ENCODE results near the gene BEST3.

The BEST3 gene

GRCh38 chr12:69698769-69699540 is at the start of gene BEST3:
BEST3 (minus strand) TSS chr12:69699303; CDS start chr12:69697798, 1,505 bp downstream.
- DNase-seq (ENCODE audit: low read depth), result no peak
- H3K4me3 ChIP-seq (ENCODE audit: low read length), result no peak within 1 kb of the TSS
- H3K9me3 ChIP-seq (ENCODE audit: control insufficient read depth, low read length), result no peaks in the 10 kb centered on the region
- H3K4me1 ChIP-seq (ENCODE audit: control insufficient read depth, insufficient read depth, low read length), result no peaks in the 10 kb centered on the region
- H3K27me3 ChIP-seq (replicated peaks; ENCODE audit: control insufficient read depth, insufficient read depth, low read length), result no peaks in the 10 kb centered on the region
- no peak within 1 kb of the TSS for H3K9ac ChIP-seq (ENCODE audit: low read length)
- H3K36me3 ChIP-seq (ENCODE audit: control insufficient read depth, insufficient read depth, low read length, severe bottlenecking), result no peaks in the 10 kb centered on the region

GRCh38 chr12:69744109-69744508 is 45.0 kb upstream of the BEST3 start:
- no peaks in the 10 kb centered on the region for H3K27me3 ChIP-seq (replicated peaks; ENCODE audit: control insufficient read depth, insufficient read depth, low read length)
- DNase-seq (ENCODE audit: low read depth), result no peak
- no peak overlapping the region for H3K4me3 ChIP-seq (ENCODE audit: low read length)
- H3K9me3 ChIP-seq (ENCODE audit: control insufficient read depth, low read length), result no peaks in the 10 kb centered on the region
- H3K36me3 ChIP-seq (ENCODE audit: control insufficient read depth, insufficient read depth, low read length, severe bottlenecking), result no peaks in the 10 kb centered on the region
- H3K9ac ChIP-seq (ENCODE audit: low read length), result no peak overlapping the region
- H3K4me1 ChIP-seq (ENCODE audit: control insufficient read depth, insufficient read depth, low read length), result no peaks in the 10 kb centered on the region

GRCh38 chr12:69739287-69740191 is 40.4 kb upstream of the BEST3 start:
- peak overlapping the region; percentile 68 for H3K9ac ChIP-seq (ENCODE audit: low read length)
- peak; percentile 53 for DNase-seq (ENCODE audit: low read depth)
- H3K9me3 ChIP-seq (ENCODE audit: control insufficient read depth, low read length), result no peaks in the 10 kb centered on the region
- H3K4me1 ChIP-seq (ENCODE audit: control insufficient read depth, insufficient read depth, low read length), result no peaks in the 10 kb centered on the region
- no peaks in the 10 kb centered on the region for H3K36me3 ChIP-seq (ENCODE audit: control insufficient read depth, insufficient read depth, low read length, severe bottlenecking)
- H3K27me3 ChIP-seq (replicated peaks; ENCODE audit: control insufficient read depth, insufficient read depth, low read length), result no peaks in the 10 kb centered on the region
- H3K4me3 ChIP-seq (ENCODE audit: low read length), result peak overlapping the region; percentile 93

DNA sequence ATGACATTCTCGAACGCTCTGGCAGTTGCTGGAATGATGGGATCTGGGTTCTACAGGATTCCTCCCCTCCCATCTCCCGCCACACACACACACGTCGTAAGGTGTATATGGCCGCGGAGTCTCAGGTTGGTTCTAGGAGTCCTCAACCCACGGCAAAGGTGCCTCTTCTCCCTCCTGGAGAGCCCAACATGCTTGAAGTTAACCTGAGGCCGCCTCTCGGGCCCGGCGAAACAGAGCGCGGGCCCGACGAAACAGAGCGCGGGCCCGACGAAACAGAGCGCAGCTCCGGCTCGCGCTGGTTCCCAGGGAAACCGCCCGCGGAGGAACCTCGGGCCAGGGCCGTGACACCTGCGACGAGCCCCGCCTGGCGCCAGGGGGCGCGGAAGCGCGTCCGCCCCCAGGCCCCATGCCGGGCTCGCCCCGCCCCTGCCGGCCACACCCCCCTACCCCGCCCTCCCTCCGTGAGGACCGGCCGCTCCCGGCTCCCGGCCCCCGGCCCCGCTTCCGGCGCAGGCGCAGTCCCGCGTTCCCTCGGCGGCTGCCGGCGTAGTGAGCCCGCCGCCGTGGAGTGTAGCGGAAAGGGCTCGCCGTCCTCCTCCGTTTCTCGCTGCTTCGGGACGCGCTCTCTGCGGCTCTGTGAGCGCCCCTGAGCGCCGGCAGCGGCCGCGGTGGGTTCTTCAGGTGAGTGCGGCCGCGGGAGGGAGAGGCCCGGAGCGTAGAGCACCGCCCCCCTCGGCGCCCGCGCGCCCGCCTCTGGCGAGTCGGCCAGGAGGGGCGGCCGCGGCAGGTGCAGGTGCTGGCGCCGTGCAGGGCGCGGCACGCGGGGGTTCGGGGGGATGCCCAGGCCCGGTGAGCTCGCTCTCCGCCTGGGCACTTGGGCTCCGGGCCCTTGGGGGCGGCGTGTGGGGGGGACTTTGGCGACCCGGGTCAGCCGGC is 39.5 kb upstream of the BEST3 start, which contains the start of gene RAB3IP:
Gene RAB3IP, plus strand, starts transcription at position 510 of the 936 bp plus-strand sequence. CDS start 16,549 bp downstream, outside the sequence.
- H3K27me3 ChIP-seq (replicated peaks; ENCODE audit: control insufficient read depth, insufficient read depth, low read length), result no peaks in the 10 kb centered on the region
- peak within 1 kb of the TSS; percentile 93 for H3K4me3 ChIP-seq (ENCODE audit: low read length)
- peak within 1 kb of the TSS; percentile 68 for H3K9ac ChIP-seq (ENCODE audit: low read length)
- peak; percentile 92 for DNase-seq (ENCODE audit: low read depth)
- no peaks in the 10 kb centered on the region for H3K36me3 ChIP-seq (ENCODE audit: control insufficient read depth, insufficient read depth, low read length, severe bottlenecking)
- no peaks in the 10 kb centered on the region for H3K4me1 ChIP-seq (ENCODE audit: control insufficient read depth, insufficient read depth, low read length)
- H3K9me3 ChIP-seq (ENCODE audit: control insufficient read depth, low read length), result no peaks in the 10 kb centered on the region

- H3K9me3 ChIP-seq (ENCODE audit: control insufficient read depth, low read length), result no peaks in the 10 kb centered on the region
- no peak for DNase-seq (ENCODE audit: low read depth)
- H3K4me3 ChIP-seq (ENCODE audit: low read length), result no peak overlapping the region
- H3K27me3 ChIP-seq (replicated peaks; ENCODE audit: control insufficient read depth, insufficient read depth, low read length), result no peaks in the 10 kb centered on the region
- no peaks in the 10 kb centered on the region for H3K4me1 ChIP-seq (ENCODE audit: control insufficient read depth, insufficient read depth, low read length)
- no peaks in the 10 kb centered on the region for H3K36me3 ChIP-seq (ENCODE audit: control insufficient read depth, insufficient read depth, low read length, severe bottlenecking)
- H3K9ac ChIP-seq (ENCODE audit: low read length), result no peak overlapping the region
Measured at GRCh38 chr12:69733638-69734037, 34.5 kb upstream of the BEST3 start.

DNA sequence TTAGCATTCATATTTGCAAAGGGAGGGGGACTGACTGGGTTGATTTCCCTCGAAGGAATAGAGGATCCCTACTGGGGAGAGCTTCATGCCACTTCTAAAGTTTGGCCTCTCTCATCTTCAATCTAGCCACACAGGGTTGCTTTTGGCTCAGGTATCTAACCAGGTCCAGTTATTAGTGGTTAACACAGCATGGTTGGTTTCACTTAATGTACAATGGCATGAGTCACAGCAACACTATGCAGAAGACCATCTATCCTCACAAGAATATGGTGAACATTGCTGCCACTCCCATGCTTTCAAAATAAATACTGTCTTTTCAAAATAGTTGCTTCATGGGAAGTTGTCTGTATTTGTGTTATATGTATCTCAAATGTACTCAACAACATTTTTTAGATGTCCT is 33.0 kb upstream of the BEST3 start:
- Histone ChIP-seq H3K4me1 (ENCODE audit: control insufficient read depth, insufficient read depth, low read length) (peaks cover 6% of the 10 kb centered on the region), H3K4me3 (ENCODE audit: low read length) (no peak overlapping the region), H3K27me3 (replicated peaks; ENCODE audit: control insufficient read depth, insufficient read depth, low read length) (no peaks in the 10 kb centered on the region), H3K9me3 (ENCODE audit: control insufficient read depth, low read length) (no peaks in the 10 kb centered on the region), H3K9ac (ENCODE audit: low read length) (no peak overlapping the region), H3K36me3 (ENCODE audit: control insufficient read depth, insufficient read depth, low read length, severe bottlenecking) (no peaks in the 10 kb centered on the region)
- no peak for DNase-seq (ENCODE audit: low read depth)

GRCh38 chr12:69726922-69727321 is 27.8 kb upstream of the BEST3 start:
- no peak overlapping the region for H3K4me3 ChIP-seq (ENCODE audit: low read length)
- H3K9ac ChIP-seq (ENCODE audit: low read length), result no peak overlapping the region
- no peaks in the 10 kb centered on the region for H3K27me3 ChIP-seq (replicated peaks; ENCODE audit: control insufficient read depth, insufficient read depth, low read length)
- peaks cover 11% of the 10 kb centered on the region for H3K4me1 ChIP-seq (ENCODE audit: control insufficient read depth, insufficient read depth, low read length)
- no peak for DNase-seq (ENCODE audit: low read depth)
- H3K9me3 ChIP-seq (ENCODE audit: control insufficient read depth, low read length), result peaks cover 3% of the 10 kb centered on the region
- no peaks in the 10 kb centered on the region for H3K36me3 ChIP-seq (ENCODE audit: control insufficient read depth, insufficient read depth, low read length, severe bottlenecking)

DNA sequence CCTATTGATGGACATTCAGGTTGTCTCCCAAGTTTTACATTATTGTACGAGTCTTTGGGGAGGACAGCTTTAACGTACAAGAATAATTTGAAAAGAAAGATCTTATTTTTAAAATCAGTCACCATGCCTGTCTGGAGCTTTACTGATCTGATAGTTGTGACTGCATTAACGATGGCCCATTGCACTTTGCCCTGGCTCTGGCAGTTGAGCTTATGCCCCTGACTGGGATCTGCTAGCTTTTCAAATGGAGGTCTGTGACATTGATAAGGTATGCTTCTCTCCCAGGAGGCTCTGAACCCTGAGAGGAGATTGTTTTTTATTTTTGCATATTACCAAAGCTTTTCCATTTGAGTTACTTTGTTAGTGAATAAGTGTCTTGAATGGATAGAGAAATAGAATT is 21.6 kb upstream of the BEST3 start:
- Histone ChIP-seq H3K4me1 (ENCODE audit: control insufficient read depth, insufficient read depth, low read length) (peaks cover 16% of the 10 kb centered on the region), H3K4me3 (ENCODE audit: low read length) (no peak overlapping the region), H3K9me3 (ENCODE audit: control insufficient read depth, low read length) (peaks cover 3% of the 10 kb centered on the region), H3K27me3 (replicated peaks; ENCODE audit: control insufficient read depth, insufficient read depth, low read length) (no peaks in the 10 kb centered on the region), H3K36me3 (ENCODE audit: control insufficient read depth, insufficient read depth, low read length, severe bottlenecking) (no peaks in the 10 kb centered on the region), H3K9ac (ENCODE audit: low read length) (no peak overlapping the region)
- no peak for DNase-seq (ENCODE audit: low read depth)

GRCh38 chr12:69719336-69720316 is 20.5 kb upstream of the BEST3 start:
- Histone ChIP-seq H3K9ac (ENCODE audit: low read length) (peak overlapping the region; percentile 15), H3K4me1 (ENCODE audit: control insufficient read depth, insufficient read depth, low read length) (peaks cover 16% of the 10 kb centered on the region), H3K36me3 (ENCODE audit: control insufficient read depth, insufficient read depth, low read length, severe bottlenecking) (no peaks in the 10 kb centered on the region), H3K27me3 (replicated peaks; ENCODE audit: control insufficient read depth, insufficient read depth, low read length) (no peaks in the 10 kb centered on the region), H3K9me3 (ENCODE audit: control insufficient read depth, low read length) (peaks cover 3% of the 10 kb centered on the region), H3K4me3 (ENCODE audit: low read length) (no peak overlapping the region)
- no peak for DNase-seq (ENCODE audit: low read depth)

DNA sequence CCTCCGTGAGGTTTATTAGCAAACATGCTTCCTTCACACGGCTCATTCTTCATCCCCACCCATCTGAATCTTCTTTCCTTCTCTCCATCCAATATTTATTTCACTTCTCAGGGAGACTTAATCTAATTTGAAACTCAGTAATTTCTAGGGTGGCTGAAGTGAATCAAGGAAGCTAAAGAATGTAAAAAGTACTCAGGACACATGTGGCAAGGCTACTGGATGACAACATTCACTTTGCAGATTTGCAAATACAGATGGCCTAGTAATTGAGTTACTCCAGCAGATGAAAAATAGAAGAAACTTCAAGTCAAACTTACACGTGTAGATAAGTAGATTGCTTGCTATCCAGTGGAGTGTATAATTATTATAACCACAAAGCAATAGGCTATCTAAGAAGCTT is 15.4 kb upstream of the BEST3 start:
- no peaks in the 10 kb centered on the region for H3K36me3 ChIP-seq (ENCODE audit: control insufficient read depth, insufficient read depth, low read length, severe bottlenecking)
- H3K9ac ChIP-seq (ENCODE audit: low read length), result no peak overlapping the region
- H3K9me3 ChIP-seq (ENCODE audit: control insufficient read depth, low read length), result no peaks in the 10 kb centered on the region
- H3K4me3 ChIP-seq (ENCODE audit: low read length), result no peak overlapping the region
- H3K4me1 ChIP-seq (ENCODE audit: control insufficient read depth, insufficient read depth, low read length), result peaks cover 9% of the 10 kb centered on the region
- DNase-seq (ENCODE audit: low read depth), result no peak
- H3K27me3 ChIP-seq (replicated peaks; ENCODE audit: control insufficient read depth, insufficient read depth, low read length), result no peaks in the 10 kb centered on the region

All from adipocyte (in vitro differentiated cells).